Right ventricle myocardium inferior (tissue), 1 donor: ENCODE results near the gene ETF1. TPM values are rescaled to one million over a fixed set of nuclear protein-coding genes. Genes with fewer than 3 reads are reported as not detected.

Experiments used
- ATAC-seq: fragments of 200-7000 bp; cut with Tn5 transposase; one replicate; pipeline ENCODE4 v1.9.1; 2020; ENCODE audit warnings: mild to moderate bottlenecking, moderate library complexity
- DNase-seq: peaks from one replicate; pipeline ENCODE4 v3.0.0; 2021; ENCODE audit errors: missing footprints
- intact Hi-C: fragments of 100-400 bp; cut with DNase I; formaldehyde crosslinking; loops from one replicate; pipeline ENCODE4 v1.11.0; 2022
- total RNA-seq: library from RNA; stranded (reverse); fragmentation: NEBNext Ultra II Directional; extraction: Animal tissue kit (Norgen Biotek cat#: 25700); gene quantifications from one replicate; pipeline ENCODE4 v1.2.1, GENCODE V29; 2021
- donor health status: DM: no; HTN: yes; CAD: no; lungs with severe emphysema.

ETF1 gene
- total RNA-seq, 1 donor from 2014 or later, result 90.6 TPM

DNA sequence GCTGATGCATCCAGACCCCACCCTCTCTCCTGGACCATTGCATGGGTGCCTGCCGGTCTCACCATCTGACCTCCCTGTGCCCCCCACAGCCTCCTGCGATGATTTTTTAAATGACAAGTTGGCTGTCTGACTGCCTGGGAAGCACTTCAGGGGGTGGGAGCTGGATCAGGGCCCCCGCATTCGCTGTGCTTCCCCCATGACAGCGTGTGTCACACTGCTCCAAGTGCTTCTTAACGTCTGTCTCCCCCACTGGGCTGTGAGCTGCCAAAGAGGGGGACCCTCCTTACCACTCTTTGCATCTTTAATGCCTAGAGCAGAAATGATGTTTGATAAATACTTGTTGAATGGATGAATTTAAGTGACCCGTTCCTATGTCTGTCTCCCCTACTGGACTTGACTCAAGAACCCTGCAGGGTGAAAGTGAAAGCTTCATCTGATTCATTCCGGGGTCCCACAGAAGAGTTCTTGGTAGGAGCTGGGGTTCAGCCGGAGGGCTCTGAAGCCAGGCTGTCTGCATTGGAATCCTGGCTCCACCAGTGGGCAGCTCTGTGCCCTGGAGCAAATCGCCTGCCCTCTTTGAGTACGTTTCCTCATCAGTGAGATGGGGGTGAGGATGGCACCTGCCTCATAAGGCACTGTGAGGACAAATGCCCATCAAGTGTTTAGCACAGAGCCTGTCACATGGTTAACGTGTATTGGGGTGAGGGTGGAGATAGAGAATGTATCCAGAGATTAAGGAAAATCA, 85.3 kb downstream of the ETF1 start:
- intact Hi-C loops, result no loop called here
- DNase-seq, result peak; percentile 8
- no peak for ATAC-seq

Other genes with a start within 250 kb of the ETF1 start
- gene CDC25C, start 211.4 kb downstream of the ETF1 start, total RNA-seq, result 0.24 TPM
- gene FAM53C, start 205.0 kb downstream of the ETF1 start, total RNA-seq, result 30.8 TPM
- gene KDM3B, start 190.6 kb downstream of the ETF1 start, total RNA-seq, result 36.3 TPM
- 5.2 TPM for gene REEP2, start 104.2 kb downstream of the ETF1 start, total RNA-seq
- gene EGR1, start 77.8 kb downstream of the ETF1 start, total RNA-seq, result 5.5 TPM
- 308 TPM for gene HSPA9, start 32.2 kb upstream of the ETF1 start, total RNA-seq
- 322 TPM for gene CTNNA1, start 210.2 kb upstream of the ETF1 start, total RNA-seq